HCT116 (cell line): Measurements from ENCODE around the gene PDE6A.

Experiments used
- EZH2phosphoT487 ChIP-seq: fragments of 200-600 bp; IDR thresholded peaks from 2 replicates; pipeline ENCODE4 v1.6.1; 2018; ENCODE audit warnings: antibody characterized with exemption, borderline replicate concordance
- TF ChIP-seq, protein P1 (sequence below): IDR thresholded peaks from 2 replicates; pipeline ENCODE4 v1.6.1; 2012

DNA sequence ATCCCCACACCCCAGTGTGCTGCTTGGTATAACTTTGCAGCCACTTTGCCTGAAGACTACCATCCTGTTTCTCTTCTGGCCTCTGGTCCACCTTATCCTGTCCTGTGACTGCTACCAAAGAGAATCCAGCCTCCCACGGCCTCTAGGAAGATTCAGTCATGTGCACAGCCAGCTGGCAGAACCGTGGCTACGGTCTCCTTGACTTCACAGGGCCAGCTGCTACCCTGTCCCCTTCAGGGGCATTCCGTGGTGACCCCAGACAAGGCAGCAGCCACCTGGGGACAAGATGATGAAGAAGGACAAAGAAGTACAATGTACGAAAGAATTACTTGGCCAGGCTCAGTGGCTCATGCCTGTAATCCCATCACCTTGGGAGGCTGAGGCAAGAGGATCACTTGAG, 98.6 kb downstream of the PDE6A start:
- no peak for TF ChIP-seq EZH2phosphoT487
- TF ChIP-seq, protein P1, sequence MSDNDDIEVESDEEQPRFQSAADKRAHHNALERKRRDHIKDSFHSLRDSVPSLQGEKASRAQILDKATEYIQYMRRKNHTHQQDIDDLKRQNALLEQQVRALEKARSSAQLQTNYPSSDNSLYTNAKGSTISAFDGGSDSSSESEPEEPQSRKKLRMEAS = no peak
